NCI-H1048 (cell line): ENCODE data around the gene GOLGA2.

Experiments used
- DNase-seq: peaks from one replicate; lab custom pipeline; 2025; lab: John Stamatoyannopoulos, UW

Gene GOLGA2

GRCh38 chr9:128211981-128212281 lies 63.9 kb downstream of the GOLGA2 start:
- no peak for DNase-seq

GRCh38 chr9:128211186-128211980 lies 64.4 kb downstream of the GOLGA2 start:
- no peak for DNase-seq

- no peak for DNase-seq
Observed at GRCh38 chr9:128208946-128209669, 66.7 kb downstream of the GOLGA2 start.

GRCh38 chr9:128208386-128208785 lies 67.4 kb downstream of the GOLGA2 start:
- DNase-seq: no peak

GRCh38 chr9:128206916-128207910 lies 68.6 kb downstream of the GOLGA2 start:
- no peak for DNase-seq

GRCh38 chr9:128206484-128206883 lies 69.3 kb downstream of the GOLGA2 start:
- DNase-seq: no peak
